C4-2B (cell line): ENCODE measurements around the gene CHN1.

ENCODE experiments used
- ZFX ChIP-seq: fragments of 450-650 bp; IDR thresholded peaks from 2 replicates; pipeline ENCODE4 v1.6.1; 2017
- TF ChIP-seq, protein P1 (sequence below): fragments of 450-650 bp; conservative IDR thresholded peaks from 2 replicates; pipeline ENCODE4 v1.5.1; 2017; ENCODE audit warnings: mild to moderate bottlenecking

DNA sequence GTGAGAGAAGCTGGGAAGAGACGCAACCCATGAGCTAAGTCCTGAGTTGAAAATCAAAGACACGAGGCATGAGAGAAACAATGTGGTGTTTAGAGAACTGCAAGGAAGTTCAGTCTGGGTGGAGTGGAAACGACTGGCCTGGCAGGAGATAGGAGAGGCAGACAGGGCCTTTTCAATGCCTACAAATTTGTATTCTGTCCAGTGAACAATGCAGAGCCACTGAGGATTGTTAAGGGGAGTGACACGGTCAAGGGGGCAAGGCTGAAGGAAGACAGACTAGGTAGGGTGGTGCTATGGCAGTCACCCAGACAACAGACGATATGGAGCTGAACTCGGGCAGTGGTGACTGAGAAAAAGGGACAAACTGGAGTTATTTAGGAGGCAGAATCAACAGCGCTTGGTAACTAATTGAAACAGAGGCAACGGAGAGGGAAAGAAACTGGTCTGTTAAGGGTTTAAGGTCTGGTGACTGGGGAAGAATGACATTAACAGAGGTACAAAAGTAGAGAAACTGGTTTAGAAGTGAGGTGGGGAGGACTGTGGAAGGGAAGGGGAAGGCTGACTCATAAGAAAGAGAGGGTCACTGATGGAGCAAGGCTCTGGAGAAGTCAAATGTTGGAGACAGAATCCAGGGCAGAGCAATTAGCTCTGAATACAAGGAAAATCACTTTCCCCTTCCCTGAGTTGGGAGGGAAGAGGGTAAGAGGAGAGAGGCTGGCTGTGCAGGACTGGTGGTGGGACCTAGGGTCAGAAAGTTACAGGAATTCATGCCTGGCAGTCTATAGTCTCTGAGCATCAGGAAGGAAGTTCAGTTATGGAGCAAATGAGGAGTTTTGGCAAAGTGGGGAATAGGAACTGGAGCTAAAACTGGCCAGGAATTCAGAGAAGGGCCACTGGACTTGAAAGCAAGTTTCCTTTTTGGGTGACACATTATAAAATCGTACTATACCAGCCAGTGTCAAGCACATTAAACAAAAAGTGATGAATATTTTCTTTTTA is 177.5 kb downstream of the CHN1 start:
- TF ChIP-seq, protein P1, sequence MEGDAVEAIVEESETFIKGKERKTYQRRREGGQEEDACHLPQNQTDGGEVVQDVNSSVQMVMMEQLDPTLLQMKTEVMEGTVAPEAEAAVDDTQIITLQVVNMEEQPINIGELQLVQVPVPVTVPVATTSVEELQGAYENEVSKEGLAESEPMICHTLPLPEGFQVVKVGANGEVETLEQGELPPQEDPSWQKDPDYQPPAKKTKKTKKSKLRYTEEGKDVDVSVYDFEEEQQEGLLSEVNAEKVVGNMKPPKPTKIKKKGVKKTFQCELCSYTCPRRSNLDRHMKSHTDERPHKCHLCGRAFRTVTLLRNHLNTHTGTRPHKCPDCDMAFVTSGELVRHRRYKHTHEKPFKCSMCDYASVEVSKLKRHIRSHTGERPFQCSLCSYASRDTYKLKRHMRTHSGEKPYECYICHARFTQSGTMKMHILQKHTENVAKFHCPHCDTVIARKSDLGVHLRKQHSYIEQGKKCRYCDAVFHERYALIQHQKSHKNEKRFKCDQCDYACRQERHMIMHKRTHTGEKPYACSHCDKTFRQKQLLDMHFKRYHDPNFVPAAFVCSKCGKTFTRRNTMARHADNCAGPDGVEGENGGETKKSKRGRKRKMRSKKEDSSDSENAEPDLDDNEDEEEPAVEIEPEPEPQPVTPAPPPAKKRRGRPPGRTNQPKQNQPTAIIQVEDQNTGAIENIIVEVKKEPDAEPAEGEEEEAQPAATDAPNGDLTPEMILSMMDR, result no peak
- TF ChIP-seq ZFX, result no peak
